ENCODE measurements around the gene PPAN.

DNA sequence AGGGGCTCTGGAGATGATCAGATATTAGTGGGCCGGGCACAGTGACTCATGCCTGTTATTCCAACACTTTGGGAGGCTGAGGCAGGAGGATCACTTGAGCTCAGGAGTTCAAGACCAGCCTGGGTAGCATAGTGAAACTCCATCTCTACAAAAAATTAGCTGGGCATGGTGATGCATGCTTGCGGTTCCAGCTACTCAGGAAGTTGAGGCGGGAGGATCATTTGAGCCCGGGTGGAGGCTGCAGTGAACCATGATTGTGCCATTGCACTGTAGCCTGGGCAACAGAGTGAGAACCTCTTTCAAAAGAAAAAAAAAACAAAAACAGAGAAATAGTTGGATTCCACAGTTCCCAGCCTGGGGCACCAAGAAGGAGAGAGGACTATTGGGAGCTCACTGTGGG, 38.0 kb upstream of the PPAN start:
- TF ChIP-seq POLR2A (IDR thresholded peaks at IDR 0.05): no peak
- TF ChIP-seq, protein P1, sequence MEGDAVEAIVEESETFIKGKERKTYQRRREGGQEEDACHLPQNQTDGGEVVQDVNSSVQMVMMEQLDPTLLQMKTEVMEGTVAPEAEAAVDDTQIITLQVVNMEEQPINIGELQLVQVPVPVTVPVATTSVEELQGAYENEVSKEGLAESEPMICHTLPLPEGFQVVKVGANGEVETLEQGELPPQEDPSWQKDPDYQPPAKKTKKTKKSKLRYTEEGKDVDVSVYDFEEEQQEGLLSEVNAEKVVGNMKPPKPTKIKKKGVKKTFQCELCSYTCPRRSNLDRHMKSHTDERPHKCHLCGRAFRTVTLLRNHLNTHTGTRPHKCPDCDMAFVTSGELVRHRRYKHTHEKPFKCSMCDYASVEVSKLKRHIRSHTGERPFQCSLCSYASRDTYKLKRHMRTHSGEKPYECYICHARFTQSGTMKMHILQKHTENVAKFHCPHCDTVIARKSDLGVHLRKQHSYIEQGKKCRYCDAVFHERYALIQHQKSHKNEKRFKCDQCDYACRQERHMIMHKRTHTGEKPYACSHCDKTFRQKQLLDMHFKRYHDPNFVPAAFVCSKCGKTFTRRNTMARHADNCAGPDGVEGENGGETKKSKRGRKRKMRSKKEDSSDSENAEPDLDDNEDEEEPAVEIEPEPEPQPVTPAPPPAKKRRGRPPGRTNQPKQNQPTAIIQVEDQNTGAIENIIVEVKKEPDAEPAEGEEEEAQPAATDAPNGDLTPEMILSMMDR (IDR thresholded peaks at IDR 0.05): no peak
- TF ChIP-seq EP300 (IDR thresholded peaks at IDR 0.05): no peak

All from tibial nerve (tissue), 4 donors.